HTERT RPE-1 (cell line): ENCODE measurements around the gene TMEM175.

Experiments
- in situ Hi-C: fragments of 300-500 bp; cut with MboI; formaldehyde crosslinking; loops from 4 replicates; pipeline ENCODE4 v1.14.3; 2020; ENCODE audit warnings: low sequenced_read_pairs

Gene TMEM175

DNA sequence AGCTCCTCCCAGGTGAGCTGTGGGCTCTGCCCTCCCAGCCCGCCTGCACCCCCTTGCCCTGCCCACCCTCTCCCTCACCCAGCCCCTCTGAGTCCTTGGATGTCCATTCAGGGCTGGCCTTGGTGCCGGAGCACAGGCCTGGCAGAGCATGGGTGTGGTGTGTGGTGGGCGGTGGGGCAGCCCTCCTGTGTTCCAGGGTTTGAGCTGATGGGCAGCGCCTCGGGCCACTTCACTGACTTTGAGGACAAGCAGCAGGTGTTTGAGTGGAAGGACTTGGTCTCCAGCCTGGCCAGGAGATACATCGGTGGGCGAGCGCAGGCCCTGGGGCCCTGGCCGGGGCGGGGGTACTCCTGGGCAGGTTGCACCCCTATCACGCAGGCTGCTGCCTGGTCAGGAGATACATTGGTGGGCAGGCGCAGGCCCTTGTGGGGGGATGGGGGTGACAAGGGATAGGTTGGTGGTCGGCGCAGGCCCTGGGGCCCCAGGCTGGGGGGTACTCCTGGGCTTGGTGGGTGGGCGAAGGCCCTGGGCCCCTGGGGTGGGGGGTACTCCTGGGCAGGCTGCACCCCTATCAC, 68.5 kb downstream of the TMEM175 start:
- in situ Hi-C loops = no loop called here

DNA sequence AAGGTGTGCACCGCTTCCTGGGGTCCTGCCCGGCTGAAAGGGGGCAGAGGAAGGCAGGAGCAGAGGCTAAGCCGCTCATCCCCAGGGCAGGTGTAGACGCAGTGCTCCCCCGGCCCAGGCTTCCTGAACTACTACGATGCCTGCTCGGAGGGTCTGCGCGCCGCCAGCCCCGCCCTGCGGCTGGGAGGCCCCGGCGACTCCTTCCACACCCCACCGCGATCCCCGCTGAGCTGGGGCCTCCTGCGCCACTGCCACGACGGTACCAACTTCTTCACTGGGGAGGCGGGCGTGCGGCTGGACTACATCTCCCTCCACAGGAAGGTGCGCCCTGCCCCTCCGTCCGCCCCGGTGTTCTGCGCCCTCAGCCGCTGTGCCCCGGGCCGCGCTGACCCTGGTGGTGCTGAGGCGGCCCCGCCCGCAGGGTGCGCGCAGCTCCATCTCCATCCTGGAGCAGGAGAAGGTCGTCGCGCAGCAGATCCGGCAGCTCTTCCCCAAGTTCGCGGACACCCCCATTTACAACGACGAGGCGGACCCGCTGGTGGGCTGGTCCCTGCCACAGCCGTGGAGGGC, 69.4 kb downstream of the TMEM175 start:
- in situ Hi-C loops = no loop called here

DNA sequence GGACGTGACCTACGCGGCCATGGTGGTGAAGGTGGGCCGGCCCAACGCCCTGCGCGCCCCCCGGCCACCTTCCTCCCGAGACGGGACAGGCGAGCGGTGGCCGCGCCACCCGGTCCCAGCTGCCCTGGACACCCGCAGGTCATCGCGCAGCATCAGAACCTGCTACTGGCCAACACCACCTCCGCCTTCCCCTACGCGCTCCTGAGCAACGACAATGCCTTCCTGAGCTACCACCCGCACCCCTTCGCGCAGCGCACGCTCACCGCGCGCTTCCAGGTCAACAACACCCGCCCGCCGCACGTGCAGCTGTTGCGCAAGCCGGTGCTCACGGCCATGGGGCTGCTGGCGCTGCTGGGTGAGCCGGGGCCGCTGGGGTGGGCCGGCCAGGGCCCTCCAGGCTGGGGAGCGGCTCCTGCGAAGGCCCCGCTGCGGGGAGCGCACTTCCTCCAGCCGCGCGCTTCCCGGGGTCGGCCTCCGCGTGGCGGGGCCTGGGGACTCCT, 69.9 kb downstream of the TMEM175 start:
- in situ Hi-C loops = no loop called here

DNA sequence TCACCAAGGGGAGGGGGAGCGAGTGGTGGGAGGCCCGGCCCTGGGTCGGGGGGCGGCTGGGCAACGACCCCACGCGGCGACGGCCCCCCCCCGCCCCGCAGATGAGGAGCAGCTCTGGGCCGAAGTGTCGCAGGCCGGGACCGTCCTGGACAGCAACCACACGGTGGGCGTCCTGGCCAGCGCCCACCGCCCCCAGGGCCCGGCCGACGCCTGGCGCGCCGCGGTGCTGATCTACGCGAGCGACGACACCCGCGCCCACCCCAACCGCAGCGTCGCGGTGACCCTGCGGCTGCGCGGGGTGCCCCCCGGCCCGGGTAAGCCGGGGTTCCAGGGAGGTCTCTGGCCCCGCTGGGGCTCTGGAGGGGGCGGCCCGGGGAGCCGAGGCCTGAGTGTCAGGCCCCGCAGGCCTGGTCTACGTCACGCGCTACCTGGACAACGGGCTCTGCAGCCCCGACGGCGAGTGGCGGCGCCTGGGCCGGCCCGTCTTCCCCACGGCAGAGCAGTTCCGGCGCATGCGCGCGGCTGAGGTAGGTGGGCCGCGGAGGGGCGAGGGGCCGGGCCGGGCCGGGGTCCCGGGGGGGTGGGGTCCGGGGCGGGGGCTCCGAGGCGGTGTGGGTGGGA, 70.5 kb downstream of the TMEM175 start:
- in situ Hi-C loops = no loop called here

DNA sequence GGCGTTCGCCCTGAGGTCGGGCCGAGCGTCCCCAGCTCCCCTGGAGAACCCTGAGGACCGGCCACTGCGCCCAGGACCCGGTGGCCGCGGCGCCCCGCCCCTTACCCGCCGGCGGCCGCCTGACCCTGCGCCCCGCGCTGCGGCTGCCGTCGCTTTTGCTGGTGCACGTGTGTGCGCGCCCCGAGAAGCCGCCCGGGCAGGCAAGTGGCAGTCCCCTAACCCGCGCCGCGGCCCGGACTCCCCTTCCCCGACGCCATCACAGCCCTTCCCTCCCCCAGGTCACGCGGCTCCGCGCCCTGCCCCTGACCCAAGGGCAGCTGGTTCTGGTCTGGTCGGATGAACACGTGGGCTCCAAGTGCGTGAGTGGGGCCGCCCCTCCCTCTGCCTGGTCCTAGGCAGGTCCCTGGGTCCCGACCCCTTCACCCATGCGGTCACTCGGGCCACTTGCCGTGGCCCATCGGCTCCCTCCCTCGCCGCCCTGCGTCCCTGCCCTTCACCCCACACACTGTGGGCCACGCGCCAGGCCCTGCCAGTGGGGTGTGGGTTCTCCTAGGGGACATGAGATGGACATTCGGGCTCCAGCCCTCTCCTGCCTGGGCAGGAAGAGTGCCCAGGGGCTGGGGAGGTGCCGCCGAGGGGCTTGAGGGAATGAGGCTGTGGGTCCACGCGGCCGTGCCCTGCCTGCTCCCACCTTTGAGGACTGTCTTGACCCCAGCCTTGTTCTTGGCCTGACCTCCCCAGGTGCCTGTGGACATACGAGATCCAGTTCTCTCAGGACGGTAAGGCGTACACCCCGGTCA, 71.2 kb downstream of the TMEM175 start:
- in situ Hi-C loops = no loop called here

DNA sequence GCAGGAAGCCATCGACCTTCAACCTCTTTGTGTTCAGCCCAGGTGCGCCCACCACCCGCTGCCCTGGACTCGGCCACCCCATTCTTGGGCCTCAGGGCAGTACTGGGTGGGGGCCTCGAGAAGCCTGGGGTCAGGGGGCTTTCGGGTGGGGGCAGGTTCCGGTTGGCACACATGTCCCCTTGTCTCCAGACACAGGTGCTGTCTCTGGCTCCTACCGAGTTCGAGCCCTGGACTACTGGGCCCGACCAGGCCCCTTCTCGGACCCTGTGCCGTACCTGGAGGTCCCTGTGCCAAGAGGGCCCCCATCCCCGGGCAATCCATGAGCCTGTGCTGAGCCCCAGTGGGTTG, 71.8 kb downstream of the TMEM175 start:
- in situ Hi-C loops = no loop called here

DNA sequence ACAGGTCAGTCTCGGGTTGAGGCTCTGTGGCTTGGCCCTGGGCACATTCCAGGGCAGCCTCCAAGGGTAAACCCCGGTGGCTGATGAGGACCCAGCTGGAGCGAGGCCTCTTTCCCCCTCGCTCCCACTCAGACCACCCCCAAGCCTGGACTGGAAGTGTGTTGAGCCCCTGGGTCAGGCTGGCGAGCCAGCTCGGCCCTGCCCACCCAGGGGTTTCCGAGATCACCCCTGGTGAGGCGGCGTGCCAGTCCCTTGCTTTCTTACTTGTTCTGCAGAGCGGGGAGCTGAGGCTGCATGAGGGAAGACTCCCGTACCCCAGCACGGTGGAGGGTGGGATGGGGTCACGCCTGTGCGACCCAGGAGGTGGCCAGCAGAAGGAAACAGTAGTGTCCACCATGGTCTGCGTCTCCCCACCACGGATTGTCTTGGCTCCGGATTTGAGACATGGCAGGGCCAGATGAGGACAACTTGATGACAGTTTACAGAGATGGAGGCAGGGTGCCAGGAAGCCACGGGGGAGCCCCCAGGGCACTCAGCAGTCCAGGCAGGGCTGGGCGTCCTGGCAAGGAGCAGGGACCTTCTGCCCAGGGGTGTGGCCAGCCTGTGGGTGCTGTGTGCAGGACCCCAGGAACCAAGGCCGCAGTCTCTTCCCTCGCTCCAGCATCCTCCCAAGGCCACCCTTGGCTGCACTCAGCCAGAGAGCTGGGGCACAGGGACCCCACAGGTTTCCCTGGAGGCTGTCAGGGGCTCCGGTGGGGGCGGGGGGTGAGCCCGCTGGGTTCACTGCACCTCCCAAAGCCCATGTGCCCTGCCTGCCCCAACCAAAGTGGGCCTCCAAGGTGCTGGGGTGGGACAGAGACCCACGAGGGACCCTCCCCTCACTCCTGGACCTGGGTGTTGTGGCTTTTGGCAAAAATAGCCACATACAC, 72.6 kb downstream of the TMEM175 start:
- in situ Hi-C loops = no loop called here

DNA sequence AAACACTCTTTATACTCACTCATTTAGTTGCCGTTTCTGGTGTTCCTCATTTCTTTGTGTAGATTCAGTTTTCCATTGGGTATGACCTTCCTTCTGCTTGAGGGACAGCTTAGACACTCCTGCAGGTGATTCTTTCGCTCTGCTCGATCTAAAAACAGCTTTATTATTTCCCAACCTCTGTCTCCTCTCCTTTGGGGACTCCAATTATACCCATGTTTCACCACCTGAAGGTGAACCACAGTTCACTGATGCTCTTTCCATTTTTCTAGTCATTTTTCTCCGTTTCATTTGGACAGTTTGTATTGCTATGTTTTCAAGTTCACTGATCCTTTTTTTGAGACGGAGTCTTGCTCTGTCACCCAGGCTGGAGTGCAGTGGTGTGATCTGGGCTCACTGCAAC, 74.6 kb downstream of the TMEM175 start:
- in situ Hi-C loops = no loop called here
